DND-41 (cell line): ENCODE measurements around the gene CYP27B1.

Experiments
- ATAC-seq: fragments of 200-7000 bp; cut with Tn5 transposase; 3 replicates; pipeline ENCODE4 v1.9.1; 2021; ENCODE audit warnings: low read depth; ENCODE audit not compliant: insufficient read depth
- DNase-seq: peaks from one replicate; pipeline ENCODE4 v3.0.0-alpha.2; 2020
- H2AFZ ChIP-seq: 2 replicates; pipeline ENCODE4 v1.6.0; 2012; ENCODE audit warnings: low read depth, low read length
- H3K27ac ChIP-seq: 2 replicates; pipeline ENCODE4 v1.5.1; 2012; ENCODE audit warnings: low read length, inconsistent platforms
- H3K27me3 ChIP-seq: fragments of 200-600 bp; sonication (generic); 2 replicates; pipeline ENCODE4 v1.6.0; 2012; ENCODE audit warnings: low read length, mild to moderate bottlenecking, inconsistent platforms; ENCODE audit not compliant: insufficient read depth, poor library complexity
- H3K36me3 ChIP-seq: 2 replicates; pipeline ENCODE4 v1.5.1; 2012; ENCODE audit warnings: low read length, inconsistent platforms; ENCODE audit not compliant: insufficient read depth
- H3K4me1 ChIP-seq: 2 replicates; pipeline ENCODE4 v1.5.1; 2012; ENCODE audit warnings: mild to moderate bottlenecking, low read length; ENCODE audit not compliant: insufficient read depth
- H3K4me2 ChIP-seq: 2 replicates; pipeline ENCODE4 v1.6.0; 2012; ENCODE audit warnings: mild to moderate bottlenecking, moderate library complexity, low read length, inconsistent platforms; ENCODE audit not compliant: insufficient read depth
- H3K4me3 ChIP-seq, 2 experiments: fragments of 200-600 bp in 1 of 2; shearing (Covaris generic) in 1 of 2; 2 replicates each; pipeline ENCODE4 v1.5.1; 2012 to 2016; ENCODE audit warnings: inconsistent platforms in 2 of 2, low read length in 2 of 2, mild to moderate bottlenecking in 2 of 2, low read depth in 1 of 2, moderate library complexity in 1 of 2
- H3K79me2 ChIP-seq: 2 replicates; pipeline ENCODE4 v1.6.0; 2012; ENCODE audit warnings: low read length, inconsistent platforms; ENCODE audit not compliant: insufficient read depth
- H3K9ac ChIP-seq: 2 replicates; pipeline ENCODE4 v1.6.0; 2012; ENCODE audit warnings: low read depth, mild to moderate bottlenecking, inconsistent platforms, low read length, moderate library complexity
- H3K9me3 ChIP-seq: 2 replicates; pipeline ENCODE4 v1.5.1; 2012; ENCODE audit warnings: low read length, moderate library complexity, mild to moderate bottlenecking, inconsistent platforms; ENCODE audit not compliant: insufficient read depth, severe bottlenecking
- H4K20me1 ChIP-seq: 2 replicates; pipeline ENCODE4 v1.6.0; 2012; ENCODE audit warnings: low read length; ENCODE audit not compliant: insufficient read depth
- EZH2 ChIP-seq: IDR thresholded peaks from 3 replicates; pipeline ENCODE4 v1.6.1; 2012; ENCODE audit warnings: borderline replicate concordance, low read depth, mild to moderate bottlenecking, moderate library complexity, low read length, inconsistent platforms; ENCODE audit not compliant: severe bottlenecking
- TF ChIP-seq, protein P1 (sequence below): IDR thresholded peaks from 2 replicates; pipeline ENCODE4 v1.5.1; 2012; ENCODE audit warnings: borderline replicate concordance, low read length, moderate library complexity, mild to moderate bottlenecking; ENCODE audit not compliant: poor library complexity, severe bottlenecking; ENCODE audit errors: extremely low read depth

CYP27B1 gene

DNA sequence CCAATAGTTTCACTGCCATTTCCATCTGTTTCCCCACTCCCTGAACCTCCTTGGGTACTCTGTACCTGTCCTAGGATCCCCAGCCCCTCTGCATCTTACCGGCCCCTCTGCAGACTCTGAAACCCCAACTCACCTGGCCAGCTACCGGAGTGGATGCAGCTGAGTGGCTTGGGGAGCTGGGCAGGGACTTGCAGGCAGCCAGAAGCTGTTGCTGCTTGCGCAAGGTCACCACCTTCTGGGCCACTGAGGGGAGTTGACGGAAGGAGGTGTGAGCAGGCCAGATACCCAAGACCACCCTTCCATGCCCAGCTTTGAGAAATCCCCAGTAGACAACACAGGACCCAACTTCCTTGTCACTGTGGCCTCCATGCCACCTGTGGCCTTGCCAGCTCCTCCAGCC is 34.6 kb downstream of the CYP27B1 start:
- no peak for DNase-seq
- Histone ChIP-seq H2AFZ (no peak overlapping the region), H3K4me2 (no peak overlapping the region), H3K36me3 (peaks cover 72% of the 10 kb centered on the region), H3K79me2 (0 out of 2 replicates have a peak, but pooled peaks cover 2% of the 10 kb centered on the region), H3K27me3 (no peaks in the 10 kb centered on the region), H4K20me1 (peaks cover 4% of the 10 kb centered on the region; the same call in 1 of the 2 replicates), H3K27ac (no peak overlapping the region), H3K9me3 (no peaks in the 10 kb centered on the region), H3K4me1 (no peaks in the 10 kb centered on the region), H3K4me3 (no peak overlapping the region), H3K9ac (no peak overlapping the region)
- TF ChIP-seq, protein P1, sequence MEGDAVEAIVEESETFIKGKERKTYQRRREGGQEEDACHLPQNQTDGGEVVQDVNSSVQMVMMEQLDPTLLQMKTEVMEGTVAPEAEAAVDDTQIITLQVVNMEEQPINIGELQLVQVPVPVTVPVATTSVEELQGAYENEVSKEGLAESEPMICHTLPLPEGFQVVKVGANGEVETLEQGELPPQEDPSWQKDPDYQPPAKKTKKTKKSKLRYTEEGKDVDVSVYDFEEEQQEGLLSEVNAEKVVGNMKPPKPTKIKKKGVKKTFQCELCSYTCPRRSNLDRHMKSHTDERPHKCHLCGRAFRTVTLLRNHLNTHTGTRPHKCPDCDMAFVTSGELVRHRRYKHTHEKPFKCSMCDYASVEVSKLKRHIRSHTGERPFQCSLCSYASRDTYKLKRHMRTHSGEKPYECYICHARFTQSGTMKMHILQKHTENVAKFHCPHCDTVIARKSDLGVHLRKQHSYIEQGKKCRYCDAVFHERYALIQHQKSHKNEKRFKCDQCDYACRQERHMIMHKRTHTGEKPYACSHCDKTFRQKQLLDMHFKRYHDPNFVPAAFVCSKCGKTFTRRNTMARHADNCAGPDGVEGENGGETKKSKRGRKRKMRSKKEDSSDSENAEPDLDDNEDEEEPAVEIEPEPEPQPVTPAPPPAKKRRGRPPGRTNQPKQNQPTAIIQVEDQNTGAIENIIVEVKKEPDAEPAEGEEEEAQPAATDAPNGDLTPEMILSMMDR: no peak
- TF ChIP-seq EZH2: no peak
- no peak for ATAC-seq

DNA sequence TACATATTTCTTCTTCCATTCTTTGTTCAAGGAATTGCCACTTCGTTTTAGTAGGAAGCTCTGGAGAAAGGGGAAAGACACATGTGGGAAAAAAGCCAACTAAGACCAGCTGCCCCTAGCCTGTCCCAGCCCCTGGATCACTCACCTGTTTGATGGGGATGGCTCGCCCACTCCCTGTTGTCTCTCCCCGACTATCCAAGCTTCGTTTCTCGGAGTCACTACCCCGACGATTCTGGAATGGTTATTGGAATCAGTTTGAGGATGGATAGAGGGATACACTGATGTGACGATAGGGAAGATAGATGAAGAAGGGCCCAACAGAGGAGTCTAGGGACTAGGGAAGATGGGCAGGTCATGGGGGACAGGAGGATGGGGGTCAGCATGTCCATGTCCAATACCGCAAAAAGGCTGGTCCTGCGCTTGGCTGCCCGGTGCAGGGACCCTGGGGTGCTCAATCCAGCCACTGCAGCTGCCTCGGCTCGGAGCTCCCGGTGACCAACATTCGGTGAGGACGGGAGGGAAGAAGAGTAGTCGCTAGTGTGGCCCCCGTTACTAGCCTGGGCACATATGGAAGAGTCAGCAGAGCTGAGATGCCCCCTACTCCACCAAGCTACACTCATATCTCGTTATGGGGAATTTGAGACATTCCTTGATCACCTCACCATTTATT is 35.3 kb downstream of the CYP27B1 start:
- H3K27me3 ChIP-seq: no peaks in the 10 kb centered on the region
- peaks cover 77% of the 10 kb centered on the region for H3K36me3 ChIP-seq
- no peaks in the 10 kb centered on the region for H3K4me1 ChIP-seq
- no peak overlapping the region for H2AFZ ChIP-seq
- no peak overlapping the region for H3K4me2 ChIP-seq
- DNase-seq (no peak), ATAC-seq (no peak)
- H3K9ac ChIP-seq: no peak overlapping the region
- no peaks in the 10 kb centered on the region for H3K9me3 ChIP-seq
- peaks cover 2% of the 10 kb centered on the region; the same call in 1 of the 2 replicates for H4K20me1 ChIP-seq
- no peak overlapping the region for H3K27ac ChIP-seq
- 0 out of 2 replicates have a peak, but pooled peaks cover 2% of the 10 kb centered on the region for H3K79me2 ChIP-seq
- TF ChIP-seq, protein P1: no peak
- no peak for TF ChIP-seq EZH2
- H3K4me3 ChIP-seq: no peak overlapping the region

DNA sequence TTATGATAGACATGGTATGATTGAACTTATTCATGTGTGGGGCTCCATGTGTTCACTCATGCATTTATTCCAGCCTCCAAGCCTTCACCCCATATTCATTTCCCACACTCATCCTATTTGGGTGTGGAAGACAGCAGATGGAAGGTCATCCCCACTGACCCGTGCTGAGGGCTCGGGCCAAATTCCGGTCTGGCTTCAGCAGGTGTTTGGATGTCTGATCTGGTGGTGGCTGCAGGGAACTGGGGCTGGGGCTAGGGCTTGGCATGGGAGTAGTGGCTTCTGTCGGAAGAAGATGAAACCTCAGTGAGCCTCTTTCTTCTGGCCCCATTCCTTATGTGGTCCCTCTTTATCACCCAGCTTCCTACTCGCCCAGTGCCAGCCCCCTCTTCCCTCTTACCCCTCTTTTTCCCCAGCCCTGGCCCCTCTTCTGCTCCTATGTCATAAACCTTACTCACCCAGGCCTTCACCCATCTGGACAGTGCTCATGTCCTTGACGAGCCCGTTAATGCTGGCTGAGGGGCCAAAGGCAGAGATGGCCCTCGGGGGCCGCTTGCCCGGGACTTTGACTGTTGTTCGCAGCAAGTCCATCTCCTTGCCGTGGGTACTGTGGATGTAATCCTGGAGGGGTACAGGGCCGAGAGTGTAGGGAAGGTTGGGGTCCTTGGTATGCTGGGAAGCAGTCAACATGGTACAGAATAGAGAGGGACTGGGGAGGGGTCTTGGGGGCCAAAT is 36.4 kb downstream of the CYP27B1 start:
- TF ChIP-seq, protein P1: no peak
- TF ChIP-seq EZH2: no peak
- H4K20me1 ChIP-seq: no peaks in the 10 kb centered on the region; the same call in 1 of the 2 replicates
- no peaks in the 10 kb centered on the region for H3K4me1 ChIP-seq
- H2AFZ ChIP-seq: no peak overlapping the region
- no peaks in the 10 kb centered on the region for H3K79me2 ChIP-seq
- no peak overlapping the region for H3K9ac ChIP-seq
- no peak overlapping the region for H3K4me3 ChIP-seq
- no peak overlapping the region for H3K27ac ChIP-seq
- H3K9me3 ChIP-seq: no peaks in the 10 kb centered on the region
- no peak for ATAC-seq
- peaks cover 83% of the 10 kb centered on the region for H3K36me3 ChIP-seq
- no peaks in the 10 kb centered on the region for H3K27me3 ChIP-seq
- no peak overlapping the region for H3K4me2 ChIP-seq
- DNase-seq: no peak
